ENCODE measurements around the gene COL7A1.

The COL7A1 gene

GRCh38 chr3:48619541-48620524 lies 24.7 kb upstream of the COL7A1 start:
- no peak for DNase-seq (ENCODE audit: low read depth in 2 of 2)

GRCh38 chr3:48617559-48617958 lies 22.4 kb upstream of the COL7A1 start:
- no peak for DNase-seq (ENCODE audit: low read depth in 2 of 2)

GRCh38 chr3:48614044-48614443 lies 18.9 kb upstream of the COL7A1 start:
- no peak for DNase-seq (ENCODE audit: low read depth in 2 of 2)

- DNase-seq (ENCODE audit: low read depth in 2 of 2), result no peak
Observed at GRCh38 chr3:48612309-48612708, 17.2 kb upstream of the COL7A1 start.

GRCh38 chr3:48609088-48610005 lies 14.2 kb upstream of the COL7A1 start, which contains the start of gene UQCRC1:
Gene UQCRC1 (minus strand): TSS chr3:48609646. CDS start chr3:48609620, 26 bp downstream.
- peak; percentile 86 to 87 for DNase-seq (ENCODE audit: low read depth in 2 of 2)

- DNase-seq (ENCODE audit: low read depth in 2 of 2), result no peak
Observed at GRCh38 chr3:48607519-48607918, 12.4 kb upstream of the COL7A1 start.

GRCh38 chr3:48601622-48601994 lies 6.5 kb upstream of the COL7A1 start:
- DNase-seq (ENCODE audit: low read depth in 2 of 2), result no peak

GRCh38 chr3:48600711-48601621 lies 5.8 kb upstream of the COL7A1 start:
- DNase-seq (ENCODE audit: low read depth in 2 of 2), result no peak

GRCh38 chr3:48599509-48600285 lies 4.6 kb upstream of the COL7A1 start:
- no peak for DNase-seq (ENCODE audit: low read depth in 2 of 2)

- DNase-seq (ENCODE audit: low read depth in 2 of 2), result no peak
Observed at GRCh38 chr3:48599077-48599501, 4.0 kb upstream of the COL7A1 start.

GRCh38 chr3:48598323-48599076 lies 3.4 kb upstream of the COL7A1 start:
- no peak for DNase-seq (ENCODE audit: low read depth in 2 of 2)

- DNase-seq (ENCODE audit: low read depth in 2 of 2), result no peak
Observed at GRCh38 chr3:48597408-48597800, 2.3 kb upstream of the COL7A1 start.

GRCh38 chr3:48596676-48597407 lies 1.7 kb upstream of the COL7A1 start:
- no peak for DNase-seq (ENCODE audit: low read depth in 2 of 2)

GRCh38 chr3:48596157-48596556 lies 1.0 kb upstream of the COL7A1 start:
- no peak for DNase-seq (ENCODE audit: low read depth in 2 of 2)

GRCh38 chr3:48595526-48596121 lies 495 bp upstream of the COL7A1 start:
- DNase-seq (ENCODE audit: low read depth in 2 of 2), result no peak

GRCh38 chr3:48594417-48595049 lies 596 bp downstream of the COL7A1 start:
- no peak for DNase-seq (ENCODE audit: low read depth in 2 of 2)

GRCh38 chr3:48593337-48593736 lies 1.8 kb downstream of the COL7A1 start:
- no peak for DNase-seq (ENCODE audit: low read depth in 2 of 2)

GRCh38 chr3:48592519-48593087 lies 2.5 kb downstream of the COL7A1 start:
- no peak for DNase-seq (ENCODE audit: low read depth in 2 of 2)

Measured in stimulated activated CD4-positive, alpha-beta T cell treated with anti-CD3 and anti-CD28 coated beads, Interleukin-1b, Interleukin-23, amount 100 ng/mL, for 4 hours (primary cell).